Prostate gland (tissue), 2 donors: Measurements from ENCODE around the gene RAB4A.

Source experiments
- POLR2A ChIP-seq: fragments of 450-650 bp; IDR thresholded peaks from one replicate; pipeline ENCODE4 v1.6.1; 2016; ENCODE audit warnings: antibody characterized with exemption, mild to moderate bottlenecking
- TF ChIP-seq, protein P1 (sequence below), 4 experiments: fragments of 200-600 bp in 2 of 4; fragments of 450-650 bp in 2 of 4; sonication (generic) in 2 of 4; IDR thresholded peaks; 1 replicate in 3 of 4; 2 replicates in 1 of 4; pipeline ENCODE4 v1.5.1; 2016 to 2019; ENCODE audit warnings: antibody characterized with exemption in 4 of 4, mild to moderate bottlenecking in 2 of 4, moderate library complexity in 2 of 4

- TF ChIP-seq POLR2A = no peak
- TF ChIP-seq, protein P1, sequence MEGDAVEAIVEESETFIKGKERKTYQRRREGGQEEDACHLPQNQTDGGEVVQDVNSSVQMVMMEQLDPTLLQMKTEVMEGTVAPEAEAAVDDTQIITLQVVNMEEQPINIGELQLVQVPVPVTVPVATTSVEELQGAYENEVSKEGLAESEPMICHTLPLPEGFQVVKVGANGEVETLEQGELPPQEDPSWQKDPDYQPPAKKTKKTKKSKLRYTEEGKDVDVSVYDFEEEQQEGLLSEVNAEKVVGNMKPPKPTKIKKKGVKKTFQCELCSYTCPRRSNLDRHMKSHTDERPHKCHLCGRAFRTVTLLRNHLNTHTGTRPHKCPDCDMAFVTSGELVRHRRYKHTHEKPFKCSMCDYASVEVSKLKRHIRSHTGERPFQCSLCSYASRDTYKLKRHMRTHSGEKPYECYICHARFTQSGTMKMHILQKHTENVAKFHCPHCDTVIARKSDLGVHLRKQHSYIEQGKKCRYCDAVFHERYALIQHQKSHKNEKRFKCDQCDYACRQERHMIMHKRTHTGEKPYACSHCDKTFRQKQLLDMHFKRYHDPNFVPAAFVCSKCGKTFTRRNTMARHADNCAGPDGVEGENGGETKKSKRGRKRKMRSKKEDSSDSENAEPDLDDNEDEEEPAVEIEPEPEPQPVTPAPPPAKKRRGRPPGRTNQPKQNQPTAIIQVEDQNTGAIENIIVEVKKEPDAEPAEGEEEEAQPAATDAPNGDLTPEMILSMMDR (IDR thresholded peaks at IDR 0.05) = no peak
Observed at GRCh38 chr1:229263254-229263653, 7.7 kb upstream of the RAB4A start.
